AG10803 (cell line): Measurements from ENCODE around the gene DPEP1.
"Not testable (repeated sequence)": the region's sequence is repeated elsewhere in the genome, so short reads cannot be mapped to it uniquely, and the experiment has no call there.

Source experiments
- DNase-seq: peaks from one replicate; pipeline ENCODE4 v3.0.0; 2010; ENCODE audit warnings: low read depth
- H3K4me3 ChIP-seq: 2 replicates; pipeline ENCODE4 v1.5.1; 2011; ENCODE audit warnings: mild to moderate bottlenecking, low read length, control low read depth
- CTCF ChIP-seq: conservative IDR thresholded peaks from 2 replicates; pipeline ENCODE4 v1.5.1; 2011; ENCODE audit warnings: mild to moderate bottlenecking, low read length, control low read depth, inconsistent platforms

The DPEP1 gene

GRCh38 chr16:89582614-89583196, 30.7 kb upstream of the DPEP1 start:
- no peak overlapping the region for H3K4me3 ChIP-seq
- no peak for TF ChIP-seq CTCF
- DNase-seq: no peak

- no peak for DNase-seq
- TF ChIP-seq CTCF: no peak
- H3K4me3 ChIP-seq: no peak overlapping the region
Measured at GRCh38 chr16:89583197-89583894, 30.1 kb upstream of the DPEP1 start.

GRCh38 chr16:89583895-89584644, 29.4 kb upstream of the DPEP1 start:
- TF ChIP-seq CTCF: no peak

GRCh38 chr16:89584768-89585549, 28.5 kb upstream of the DPEP1 start:
- DNase-seq: no peak
- H3K4me3 ChIP-seq: no peak overlapping the region
- TF ChIP-seq CTCF: no peak

More at GRCh38 chr16:89583895-89584644, 29.4 kb upstream of the DPEP1 start:
- DNase-seq: no peak
- no peak overlapping the region for H3K4me3 ChIP-seq

GRCh38 chr16:89586218-89586617, 27.2 kb upstream of the DPEP1 start:
- H3K4me3 ChIP-seq: no peak overlapping the region
- no peak for DNase-seq
- no peak for TF ChIP-seq CTCF

GRCh38 chr16:89586853-89587252, 26.6 kb upstream of the DPEP1 start:
- no peak for TF ChIP-seq CTCF
- H3K4me3 ChIP-seq: no peak overlapping the region
- DNase-seq: no peak

- DNase-seq, H3K4me3 ChIP-seq: not testable (repeated sequence)
Measured at GRCh38 chr16:89587676-89588075, 25.8 kb upstream of the DPEP1 start.
